Dermis microvascular lymphatic vessel endothelial cell (primary cell): ENCODE data around the gene SCLY. TPM values are rescaled to one million over a fixed set of nuclear protein-coding genes. Genes with fewer than 3 reads are reported as not detected.
"Not testable (repeated sequence)": the region's sequence is repeated elsewhere in the genome, so short reads cannot be mapped to it uniquely, and the experiment has no call there.

ENCODE experiments used
- DNase-seq, 2 donors: peaks; one replicate each; pipeline versions ENCODE4 v3.0.0 to v3.0.0-alpha.2; 2010; ENCODE audit warnings: low read depth in 2 of 2
- total RNA-seq: library from RNA; depleted of rRNA; stranded (reverse); fragments of >200 nt; gene quantifications from 2 replicates; pipeline ENCODE4 v1.2.1, GENCODE V29; 2014

Gene SCLY
- total RNA-seq, 1 donor from 2014 or later: 16.0 TPM

- DNase-seq: no peak
Measured at GRCh38 chr2:238107525-238108422, 47.0 kb downstream of the SCLY start.

- DNase-seq: no peak
Measured at GRCh38 chr2:238108423-238109183, 47.8 kb downstream of the SCLY start.

GRCh38 chr2:238113611-238114010 is 52.8 kb downstream of the SCLY start:
- no peak for DNase-seq

GRCh38 chr2:238114331-238114841 is 53.6 kb downstream of the SCLY start:
- no peak for DNase-seq

- DNase-seq: no peak
Measured at GRCh38 chr2:238114851-238115660, 54.3 kb downstream of the SCLY start.

GRCh38 chr2:238115709-238116108 is 54.9 kb downstream of the SCLY start:
- not testable (repeated sequence) for DNase-seq

- no peak for DNase-seq
Measured at GRCh38 chr2:238116298-238117198, 55.7 kb downstream of the SCLY start.

- no peak for DNase-seq
Measured at GRCh38 chr2:238117199-238118154, 56.7 kb downstream of the SCLY start.

- no peak for DNase-seq
Measured at GRCh38 chr2:238119756-238120462, 59.1 kb downstream of the SCLY start.

- DNase-seq: peak in 1 of 2 donors; percentile 14
Measured at GRCh38 chr2:238120463-238121298, 59.9 kb downstream of the SCLY start.

- no peak for DNase-seq
Measured at GRCh38 chr2:238121511-238122286, 60.9 kb downstream of the SCLY start.

- no peak for DNase-seq
Measured at GRCh38 chr2:238122287-238123217, 61.8 kb downstream of the SCLY start.

GRCh38 chr2:238123218-238123971 is 62.6 kb downstream of the SCLY start:
- no peak for DNase-seq

GRCh38 chr2:238123991-238124470 is 63.2 kb downstream of the SCLY start:
- DNase-seq: no peak
